K562 (cell line): ENCODE measurements around the gene PACS1. TPM values are rescaled to one million over a fixed set of nuclear protein-coding genes. Genes with fewer than 3 reads are reported as not detected.

Source experiments
- ATAC-seq: fragments of 200-7000 bp; cut with Tn5 transposase; 3 replicates; pipeline ENCODE4 v1.9.1; 2020; ENCODE audit warnings: moderate library complexity
- BruUV-seq: library from RNA; stranded (reverse); fragments of 400-500 nt; replicated peaks from 2 replicates; lab custom pipeline; 2021; lab: Mats Ljungman, UMichigan
- CTCF ChIA-PET: fragments of 300-600 bp; formaldehyde crosslinking; extraction: SDS; loops from one replicate; lab custom pipeline; 2021; ENCODE audit warnings: low intra/inter-chr PET ratio; lab: Yijun Ruan, JAX
- POLR2A ChIA-PET: fragments of 300-600, 350-650 bp; sonication (Branson Sonifier 250); formaldehyde crosslinking; extraction: SDS; loops from one replicate; lab custom pipeline; 2021; ENCODE audit warnings: antibody characterized with exemption, inconsistent platforms; lab: Yijun Ruan, JAX
- DNase-seq, 4 experiments: peaks; one replicate each; pipeline versions ENCODE4 v3.0.0 to v3.0.0-alpha.2; 2011 to 2018; ENCODE audit warnings: low spot score in 3 of 4, mixed read lengths in 3 of 4; ENCODE audit errors: extremely low read depth in 1 of 4
- FAIRE-seq: peaks from 2 replicates; lab custom pipeline; 2011; peaks lifted over from hg19 to GRCh38; lab: Jason Lieb, UNC
- H2AFZ ChIP-seq: 2 replicates; pipeline ENCODE4 v1.6.0; 2011; ENCODE audit warnings: low read depth, low read length, control low read depth, inconsistent platforms
- H3K27ac ChIP-seq: fragments of 200-600 bp; 3 replicates; pipeline ENCODE4 v1.8.0; 2011; ENCODE audit warnings: low read depth, mild to moderate bottlenecking, control low read depth, inconsistent platforms, low read length, moderate library complexity, mixed read lengths; ENCODE audit errors: extremely low read depth
- H3K27me3 ChIP-seq, 2 experiments: fragments of 300-600 bp in 1 of 2; 2 replicates in 1 of 2; 3 replicates in 1 of 2; pipeline versions ENCODE4 v1.6.0 to v1.8.0; 2011; ENCODE audit warnings: inconsistent platforms in 2 of 2, low read length in 2 of 2, mild to moderate bottlenecking in 1 of 2, mixed read lengths in 1 of 2, moderate library complexity in 1 of 2; ENCODE audit not compliant: control insufficient read depth in 2 of 2, insufficient read depth in 2 of 2
- H3K36me3 ChIP-seq: fragments of 300-600 bp; 3 replicates; pipeline ENCODE4 v1.8.0; 2011; ENCODE audit warnings: mild to moderate bottlenecking, low read length, inconsistent platforms; ENCODE audit not compliant: control insufficient read depth, insufficient read depth
- H3K4me1 ChIP-seq, 2 experiments: fragments of 200-600 bp in 1 of 2; replicated peaks in 1 of 2; 2 replicates in 1 of 2; 3 replicates in 1 of 2; pipeline versions ENCODE4 v1.5.1 to v1.8.0; 2011; ENCODE audit warnings: inconsistent platforms in 2 of 2, low read length in 2 of 2, mild to moderate bottlenecking in 1 of 2, mixed read lengths in 1 of 2, moderate library complexity in 1 of 2; ENCODE audit not compliant: control insufficient read depth in 2 of 2, insufficient read depth in 2 of 2
- H3K4me2 ChIP-seq: 2 replicates; pipeline ENCODE4 v1.6.1; 2011; ENCODE audit warnings: low read length, control low read depth, inconsistent platforms, mixed read lengths; ENCODE audit not compliant: insufficient read depth
- H3K4me3 ChIP-seq: fragments of 200-600 bp; sonication (generic), shearing (Covaris generic); 2 replicates; pipeline ENCODE4 v1.5.1; 2016; ENCODE audit warnings: control low read depth, inconsistent platforms
- H3K79me2 ChIP-seq: fragments of 200-600 bp; 3 replicates; pipeline ENCODE4 v1.8.0; 2011; ENCODE audit warnings: low read length, inconsistent platforms; ENCODE audit not compliant: control insufficient read depth, insufficient read depth
- H3K9ac ChIP-seq, 2 experiments: 2 replicates each; pipeline versions ENCODE4 v1.6.0 to v1.6.1; 2011; ENCODE audit warnings: low read depth in 2 of 2, low read length in 2 of 2, control low read depth in 1 of 2, inconsistent platforms in 1 of 2, mild to moderate bottlenecking in 1 of 2, mixed read lengths in 1 of 2; ENCODE audit not compliant: insufficient read depth in 1 of 2
- H3K9me1 ChIP-seq: one replicate; pipeline ENCODE4 v1.6.0; 2011; ENCODE audit warnings: inconsistent platforms, mild to moderate bottlenecking, low read length, moderate library complexity; ENCODE audit not compliant: control insufficient read depth, insufficient read depth
- H3K9me3 ChIP-seq: replicated peaks from 2 replicates; pipeline ENCODE4 v1.5.1; 2011; ENCODE audit warnings: low read depth, low read length, inconsistent platforms; ENCODE audit not compliant: control insufficient read depth, insufficient read depth
- H4K20me1 ChIP-seq: replicated peaks from 2 replicates; pipeline ENCODE4 v1.6.1; 2011; ENCODE audit warnings: low read length, inconsistent platforms, mixed read lengths; ENCODE audit not compliant: control insufficient read depth, insufficient read depth
- ATF1 ChIP-seq, 2 experiments: fragments of 450-650 bp in 1 of 2; IDR thresholded peaks; 2 replicates each; pipeline ENCODE4 v1.6.1; 2016; ENCODE audit warnings: missing compliant biosample characterization in 1 of 2, missing genetic modification characterization in 1 of 2
- ATF3 ChIP-seq, 2 experiments: fragments of 450-650 bp in 1 of 2; sonication (generic) in 1 of 2; formaldehyde crosslinking in 1 of 2; IDR thresholded peaks in 1 of 2; conservative IDR thresholded peaks in 1 of 2; 2 replicates each; pipeline versions ENCODE4 v1.6.1 to v1.8.1; 2016 to 2023; ENCODE audit warnings: mild to moderate bottlenecking in 2 of 2, moderate library complexity in 2 of 2, inconsistent platforms in 1 of 2, missing genetic modification reagents in 1 of 2
- CREBBP ChIP-seq: IDR thresholded peaks from one replicate; pipeline ENCODE4 v1.6.1; 2012; ENCODE audit warnings: low read depth, mild to moderate bottlenecking, control low read depth, inconsistent platforms, low read length
- CREM ChIP-seq: IDR thresholded peaks from 2 replicates; pipeline ENCODE4 v1.6.1; 2014; ENCODE audit warnings: antibody characterized with exemption, low read depth
- HNRNPL ChIP-seq: fragments of 200-400 bp; formaldehyde crosslinking; IDR thresholded peaks from 2 replicates; pipeline ENCODE4 v1.6.1; 2017; ENCODE audit warnings: low read depth, mild to moderate bottlenecking, low read length
- NONO ChIP-seq, 2 experiments: fragments of 200-400 bp in 1 of 2; fragments of 450-650 bp in 1 of 2; formaldehyde crosslinking in 1 of 2; IDR thresholded peaks; 2 replicates each; pipeline ENCODE4 v1.6.1; 2017; ENCODE audit warnings: low read depth in 2 of 2, mild to moderate bottlenecking in 2 of 2, moderate library complexity in 2 of 2, low read length in 1 of 2
- NR3C1 ChIP-seq: sonication (generic); formaldehyde crosslinking; IDR thresholded peaks from 2 replicates; pipeline ENCODE4 v1.8.1; 2022; ENCODE audit warnings: missing genetic modification reagents
- ZBTB7A ChIP-seq: IDR thresholded peaks from 2 replicates; pipeline ENCODE4 v1.6.1; 2011; ENCODE audit warnings: low read depth, mild to moderate bottlenecking, low read length, moderate library complexity, borderline replicate concordance; ENCODE audit not compliant: control insufficient read depth
- ZNF134 ChIP-seq: fragments of 250-450 bp; sonication (Bioruptor Pico); conservative IDR thresholded peaks from 2 replicates; pipeline ENCODE4 v1.4.0; 2020
- ZNF77 ChIP-seq: fragments of 250-450 bp; sonication (Bioruptor Pico); IDR thresholded peaks from 2 replicates; pipeline ENCODE4 v1.5.0; 2020
- WGBS: fragments of 100-300 bp; shearing (Covaris generic); methylation state at CpG from one replicate; pipeline ENCODE4 v1.1.6; 2016; ENCODE audit warnings: low coverage, mixed read lengths; ENCODE audit not compliant: insufficient coverage; ENCODE audit errors: missing lambda C conversion rate; 5-methylcytosine and 5-hydroxymethylcytosine counted together
- in situ Hi-C: fragments of 300-500 bp; cut with MboI; formaldehyde crosslinking; loops from 4 replicates; pipeline ENCODE4 v1.15.0; 2018; ENCODE audit warnings: inconsistent platforms, mixed read lengths
- intact Hi-C: fragments of 100-400 bp; cut with micrococcal nuclease; formaldehyde crosslinking; loops from 2 replicates; pipeline ENCODE4 v1.14.2; 2022
- polyA plus RNA-seq, 8 experiments: library from polyadenylated mRNA; depleted of rRNA in 4 of 8; stranded (reverse) in 5 of 8; unstranded in 3 of 8; fragments of >200 nt; fragmentation: Nextera tagmentation in 2 of 8; fragmentation: Illumina TruSeq in 1 of 8; extraction: Ambion mirVana in 2 of 8; extraction: Trizol in 1 of 8; gene quantifications; 2 replicates each; pipeline versions ENCODE4 v1.2.1 to v1.2.3, GENCODE V29; 2011 to 2014; ENCODE audit warnings: inconsistent platforms in 1 of 8, missing spikeins in 1 of 8
- total RNA-seq, 7 experiments: library from RNA; depleted of rRNA in 6 of 7; stranded (reverse); fragments of >200 nt in 6 of 7; fragmentation: Illumina TruSeq in 2 of 7; extraction: Trizol in 2 of 7; gene quantifications; 2 replicates each; pipeline versions ENCODE4 v1.2.1 to v1.2.3, GENCODE V29; 2011 to 2021; ENCODE audit warnings: low replicate concordance in 1 of 7
- TF ChIP-seq, protein P1 (sequence below), 3 experiments: fragments of 200-800 bp in 1 of 3; sonication (Bioruptor generic) in 1 of 3; sonication (generic) in 1 of 3; formaldehyde crosslinking in 1 of 3; IDR thresholded peaks; 2 replicates each; pipeline versions ENCODE4 v1.6.1 to v1.8.0; 2016 to 2022; ENCODE audit warnings: mild to moderate bottlenecking in 2 of 3, missing compliant biosample characterization in 2 of 3, missing genetic modification characterization in 2 of 3, missing genetic modification reagents in 1 of 3
- TF ChIP-seq, protein P2 (sequence below): sonication (generic); formaldehyde crosslinking; IDR thresholded peaks from 2 replicates; pipeline ENCODE4 v1.8.0; 2022; ENCODE audit warnings: missing genetic modification reagents, mild to moderate bottlenecking, borderline replicate concordance

PACS1 gene
- total and polyA plus RNA-seq, 9 of the 15 experiments (the other 6 are each of a cell fraction or from before 2014, with no cell fraction given) = 0.34 to 28.1 (median 8.5) TPM

- Histone ChIP-seq H4K20me1 (0 out of 2 replicates have a peak, but pooled peaks cover 5% of the 10 kb centered on the region), H3K36me3 (peaks cover 8% of the 10 kb centered on the region; the same call in 2 of the 3 replicates), H3K4me3 (no peak within 1 kb of the TSS), H3K9me3 (no peaks in the 10 kb centered on the region), H3K4me2 (no peak within 1 kb of the TSS), H3K9me1 (no peaks in the 10 kb centered on the region), H3K4me1 (peaks cover 19 to 60% of the 10 kb centered on the region in 2 experiments), H3K27ac (no peak within 1 kb of the TSS), H3K27me3 (no peaks in the 10 kb centered on the region; a peak in 1 of 5 replicates), H3K9ac (no peak within 1 kb of the TSS), H3K79me2 (peaks cover 19% of the 10 kb centered on the region), H2AFZ (no peak within 1 kb of the TSS)
- TF ChIP-seq ATF1 (CRISPR knock-in tag; IDR thresholded peaks at IDR 0.05) = no peak
- peak; percentile 23; the same call in 1 of the 2 replicates for TF ChIP-seq ATF1 (tag; IDR thresholded peaks at IDR 0.05)
- peak; percentile 41; the same call in 1 of the 2 replicates for TF ChIP-seq ZBTB7A
- TF ChIP-seq ATF3 (IDR thresholded peaks at IDR 0.05) = peak; percentile 30; the same call in 1 of the 2 replicates
- TF ChIP-seq ATF3 (CRISPR knock-in tag; conservative IDR thresholded peaks at IDR 0.05) = no peak
- no peak for TF ChIP-seq NONO (IDR thresholded peaks at IDR 0.05; ENCODE audit: low read depth in 2 of 2, low read length in 1 of 2)
- no peak for TF ChIP-seq NR3C1 (CRISPR knock-in tag)
- 0 out of 2 replicates have a peak, but pooled peaks have one; percentile 16 for TF ChIP-seq HNRNPL
- TF ChIP-seq, protein P1, sequence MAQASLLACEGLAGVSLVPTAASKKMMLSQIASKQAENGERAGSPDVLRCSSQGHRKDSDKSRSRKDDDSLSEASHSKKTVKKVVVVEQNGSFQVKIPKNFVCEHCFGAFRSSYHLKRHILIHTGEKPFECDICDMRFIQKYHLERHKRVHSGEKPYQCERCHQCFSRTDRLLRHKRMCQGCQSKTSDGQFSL (CRISPR knock-in tag; IDR thresholded peaks at IDR 0.05) = no peak
- TF ChIP-seq, protein P1 (tag; IDR thresholded peaks at IDR 0.05) = no peak
- TF ChIP-seq ZNF77 (CRISPR knock-in tag) = no peak
- TF ChIP-seq ZNF134 = no peak
- TF ChIP-seq, protein P2, sequence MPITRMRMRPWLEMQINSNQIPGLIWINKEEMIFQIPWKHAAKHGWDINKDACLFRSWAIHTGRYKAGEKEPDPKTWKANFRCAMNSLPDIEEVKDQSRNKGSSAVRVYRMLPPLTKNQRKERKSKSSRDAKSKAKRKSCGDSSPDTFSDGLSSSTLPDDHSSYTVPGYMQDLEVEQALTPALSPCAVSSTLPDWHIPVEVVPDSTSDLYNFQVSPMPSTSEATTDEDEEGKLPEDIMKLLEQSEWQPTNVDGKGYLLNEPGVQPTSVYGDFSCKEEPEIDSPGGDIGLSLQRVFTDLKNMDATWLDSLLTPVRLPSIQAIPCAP (CRISPR knock-in tag) = no peak
- 0 out of 2 replicates have a peak, but pooled peaks have one; percentile 36 for TF ChIP-seq CREM
- no peak for TF ChIP-seq CREBBP
- DNase-seq (peak in 1 of 4 experiments; percentile 35), FAIRE-seq (no peak), ATAC-seq (no peak)
- POLR2A ChIA-PET = no interaction called here
- BruUV-seq = no TSS peak
- intact Hi-C loops = no loop called here
- CTCF ChIA-PET = no interaction called here
- WGBS = 93% methylated on average over 10 of the region's 95 CpGs
- in situ Hi-C loops = no loop called here
Observed at GRCh38 chr11:66291706-66292542, 221.9 kb downstream of the PACS1 start, which contains the start of gene TMEM151A. Gene TMEM151A, plus strand, starts transcription at chr11:66291894. Its CDS starts 120 bp downstream, at chr11:66292014.
